Activated gamma-delta T cell treated with Interleukin-2 at 50 U/mL for 16 hours (primary cell): Measurements from ENCODE around the gene WWC2.
"Not testable (repeated sequence)": the region's sequence is repeated elsewhere in the genome, so short reads cannot be mapped to it uniquely, and the experiment has no call there.

Experiments
- DNase-seq: peaks from one replicate; pipeline ENCODE4 v3.0.0-alpha.2; 2020

Gene WWC2

GRCh38 chr4:183144787-183145186 is 45.7 kb downstream of the WWC2 start:
- DNase-seq: no peak

GRCh38 chr4:183145773-183146172 is 46.7 kb downstream of the WWC2 start:
- DNase-seq: no peak

- DNase-seq: no peak
These were observed 47.4 kb downstream of the WWC2 start for GRCh38 chr4:183146478-183146877.

GRCh38 chr4:183147196-183147595 is 48.1 kb downstream of the WWC2 start:
- DNase-seq: no peak

- DNase-seq: no peak
These were observed 48.9 kb downstream of the WWC2 start for GRCh38 chr4:183147983-183148382.

- DNase-seq: no peak
These were observed 50.8 kb downstream of the WWC2 start for GRCh38 chr4:183149616-183150539.

- not testable (repeated sequence) for DNase-seq
These were observed 51.6 kb downstream of the WWC2 start for GRCh38 chr4:183150664-183151063.

GRCh38 chr4:183152232-183152631 is 53.2 kb downstream of the WWC2 start:
- DNase-seq: not testable (repeated sequence)

- no peak for DNase-seq
These were observed 54.3 kb downstream of the WWC2 start for GRCh38 chr4:183153190-183153916.

- DNase-seq: no peak
These were observed 55.8 kb downstream of the WWC2 start for GRCh38 chr4:183154701-183155391.

- no peak for DNase-seq
These were observed 56.6 kb downstream of the WWC2 start for GRCh38 chr4:183155450-183156184.

- no peak for DNase-seq
These were observed 58.2 kb downstream of the WWC2 start for GRCh38 chr4:183157215-183157614.

- DNase-seq: no peak
These were observed 59.0 kb downstream of the WWC2 start for GRCh38 chr4:183158062-183158461.

GRCh38 chr4:183161630-183162029 is 62.6 kb downstream of the WWC2 start:
- DNase-seq: no peak

GRCh38 chr4:183163135-183163534 is 64.1 kb downstream of the WWC2 start:
- DNase-seq: no peak

GRCh38 chr4:183164963-183165362 is 65.9 kb downstream of the WWC2 start:
- DNase-seq: no peak

- DNase-seq: no peak
These were observed 66.3 kb downstream of the WWC2 start for GRCh38 chr4:183165376-183165775.

- no peak for DNase-seq
These were observed 71.8 kb downstream of the WWC2 start for GRCh38 chr4:183170894-183171293.

- no peak for DNase-seq
These were observed 72.6 kb downstream of the WWC2 start for GRCh38 chr4:183171484-183172267.

- no peak for DNase-seq
These were observed 73.8 kb downstream of the WWC2 start for GRCh38 chr4:183172881-183173280.

GRCh38 chr4:183173580-183174526 is 74.8 kb downstream of the WWC2 start:
- DNase-seq: no peak
